ENCODE data around the gene LSAMP.

LSAMP gene

DNA sequence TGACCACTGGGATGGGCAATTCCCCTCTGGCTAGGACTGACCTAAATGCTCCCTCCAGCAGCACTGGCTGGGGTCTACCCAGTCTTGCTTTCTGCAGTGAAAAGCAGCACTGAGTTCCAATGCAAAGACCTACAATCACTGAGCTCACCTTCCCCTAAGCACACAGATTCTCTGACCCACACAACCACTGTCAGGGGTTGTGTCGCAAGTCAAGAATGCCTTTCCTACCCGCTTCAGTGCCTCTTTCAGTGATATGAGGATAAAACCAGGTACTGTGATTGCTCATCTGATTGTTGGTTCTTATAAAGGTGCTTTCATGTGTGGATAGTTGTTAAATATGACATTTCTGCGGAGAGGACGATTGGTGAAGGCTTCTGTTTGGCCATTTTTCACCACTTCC is 476.4 kb downstream of the LSAMP start:
- Mint-ChIP-seq H3K4me3 (no peak overlapping the region), H3K27ac (no peak overlapping the region), H3K36me3 (ENCODE audit: low read depth) (peaks cover 6% of the 10 kb centered on the region), H3K4me1 (no peaks in the 10 kb centered on the region), H3K9me3 (peaks cover 18% of the 10 kb centered on the region), H3K27me3 (ENCODE audit: low read depth, poor library complexity) (no peaks in the 10 kb centered on the region)
- DNase-seq: no peak
- TF ChIP-seq, protein P1, sequence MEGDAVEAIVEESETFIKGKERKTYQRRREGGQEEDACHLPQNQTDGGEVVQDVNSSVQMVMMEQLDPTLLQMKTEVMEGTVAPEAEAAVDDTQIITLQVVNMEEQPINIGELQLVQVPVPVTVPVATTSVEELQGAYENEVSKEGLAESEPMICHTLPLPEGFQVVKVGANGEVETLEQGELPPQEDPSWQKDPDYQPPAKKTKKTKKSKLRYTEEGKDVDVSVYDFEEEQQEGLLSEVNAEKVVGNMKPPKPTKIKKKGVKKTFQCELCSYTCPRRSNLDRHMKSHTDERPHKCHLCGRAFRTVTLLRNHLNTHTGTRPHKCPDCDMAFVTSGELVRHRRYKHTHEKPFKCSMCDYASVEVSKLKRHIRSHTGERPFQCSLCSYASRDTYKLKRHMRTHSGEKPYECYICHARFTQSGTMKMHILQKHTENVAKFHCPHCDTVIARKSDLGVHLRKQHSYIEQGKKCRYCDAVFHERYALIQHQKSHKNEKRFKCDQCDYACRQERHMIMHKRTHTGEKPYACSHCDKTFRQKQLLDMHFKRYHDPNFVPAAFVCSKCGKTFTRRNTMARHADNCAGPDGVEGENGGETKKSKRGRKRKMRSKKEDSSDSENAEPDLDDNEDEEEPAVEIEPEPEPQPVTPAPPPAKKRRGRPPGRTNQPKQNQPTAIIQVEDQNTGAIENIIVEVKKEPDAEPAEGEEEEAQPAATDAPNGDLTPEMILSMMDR (IDR thresholded peaks at IDR 0.05): no peak

DNA sequence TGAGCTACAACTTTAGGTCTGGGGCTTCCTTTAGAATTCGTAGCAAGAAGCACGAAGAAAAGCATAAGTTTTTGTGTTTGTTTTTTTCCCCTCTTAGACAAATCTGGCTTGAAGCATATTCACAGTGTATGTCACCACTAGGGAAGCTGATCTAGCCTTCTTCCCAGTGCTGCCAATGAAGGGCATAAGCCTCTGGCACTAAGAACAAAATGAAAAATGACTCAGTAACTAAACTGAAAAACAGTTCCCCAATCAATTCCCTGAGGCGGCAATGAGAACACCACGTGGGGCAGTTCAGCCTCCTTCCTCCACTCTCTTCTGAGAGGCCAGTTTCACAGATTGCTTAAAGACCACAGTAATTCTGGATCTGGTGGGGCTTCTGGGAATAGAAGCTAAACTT is 483.9 kb downstream of the LSAMP start:
- TF ChIP-seq, protein P1 (IDR thresholded peaks at IDR 0.05): no peak
- Mint-ChIP-seq H3K4me1 (peaks cover 40% of the 10 kb centered on the region), H3K27me3 (ENCODE audit: low read depth, poor library complexity) (peaks cover 3% of the 10 kb centered on the region), H3K36me3 (ENCODE audit: low read depth) (no peaks in the 10 kb centered on the region), H3K4me3 (peak overlapping the region; percentile 33), H3K27ac (peak overlapping the region; percentile 78), H3K9me3 (no peaks in the 10 kb centered on the region)
- DNase-seq: no peak

DNA sequence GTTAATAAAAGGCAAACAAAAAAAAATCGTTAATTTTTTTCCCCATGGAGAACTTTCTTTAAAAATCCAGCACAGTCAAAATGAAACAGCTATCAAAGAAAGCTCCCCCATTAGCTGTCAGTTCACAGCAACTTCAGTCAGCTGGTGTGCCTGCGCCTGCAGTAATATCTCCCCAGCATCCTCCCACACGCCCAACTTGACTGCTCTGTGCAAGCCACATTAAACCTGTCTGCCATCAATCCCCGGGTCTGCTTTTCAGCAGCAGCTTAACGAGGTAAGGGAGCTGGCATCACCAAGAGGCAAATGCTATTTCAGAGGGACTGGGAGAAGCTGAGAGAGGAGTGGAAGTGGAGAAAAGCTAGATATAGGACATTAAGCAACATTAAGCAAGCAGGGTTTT is 484.5 kb downstream of the LSAMP start:
- Mint-ChIP-seq H3K4me3 (peak overlapping the region; percentile 41), H3K4me1 (peaks cover 40% of the 10 kb centered on the region), H3K27me3 (ENCODE audit: low read depth, poor library complexity) (peaks cover 3% of the 10 kb centered on the region), H3K27ac (peak overlapping the region; percentile 78), H3K36me3 (ENCODE audit: low read depth) (no peaks in the 10 kb centered on the region), H3K9me3 (no peaks in the 10 kb centered on the region)
- TF ChIP-seq, protein P1 (IDR thresholded peaks at IDR 0.05): no peak
- DNase-seq: peak; percentile 53

DNA sequence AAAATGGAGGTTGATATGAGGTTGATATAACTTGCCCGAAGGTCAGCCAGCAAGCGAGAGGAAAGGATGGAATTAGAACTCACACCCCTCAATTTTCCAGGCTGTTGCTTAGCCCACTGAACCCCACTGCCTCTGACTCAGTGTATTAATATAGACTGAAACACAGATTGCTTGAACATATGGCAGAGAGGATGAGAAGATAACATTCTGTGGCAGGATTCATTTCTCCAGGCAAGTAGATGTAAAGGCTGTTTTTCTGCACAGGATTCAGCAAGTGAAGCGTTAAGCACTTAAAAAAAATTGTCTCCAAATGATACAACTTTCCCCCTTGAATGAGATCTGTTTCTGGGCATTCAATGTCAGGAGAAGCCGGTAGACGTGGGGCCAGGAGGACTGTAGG is 486.8 kb downstream of the LSAMP start:
- TF ChIP-seq, protein P1 (IDR thresholded peaks at IDR 0.05): no peak
- no peak overlapping the region for H3K4me3 Mint-ChIP-seq
- H3K27ac Mint-ChIP-seq: no peak overlapping the region
- H3K36me3 Mint-ChIP-seq (ENCODE audit: low read depth): no peaks in the 10 kb centered on the region
- peaks cover 40% of the 10 kb centered on the region for H3K4me1 Mint-ChIP-seq
- no peak for DNase-seq
- H3K27me3 Mint-ChIP-seq (ENCODE audit: low read depth, poor library complexity): peaks cover 6% of the 10 kb centered on the region
- no peaks in the 10 kb centered on the region for H3K9me3 Mint-ChIP-seq

DNA sequence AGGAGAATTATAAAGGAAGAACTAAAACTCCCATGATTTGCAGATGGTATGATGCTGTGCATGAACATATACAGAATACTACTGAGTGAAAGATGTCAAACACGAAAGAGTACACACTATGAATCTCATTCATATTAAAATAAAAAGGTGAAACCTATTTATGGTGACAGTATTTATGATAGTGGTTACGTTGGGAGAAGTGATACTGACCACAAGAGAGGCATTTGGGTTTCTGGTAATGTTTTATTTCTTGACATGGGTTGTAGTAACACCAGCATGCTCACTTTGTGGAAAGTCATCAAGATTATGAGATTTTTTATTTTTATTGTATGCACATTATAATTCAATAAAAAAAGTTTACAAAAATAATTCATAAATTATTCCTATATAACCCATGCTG is 498.0 kb downstream of the LSAMP start:
- no peak for DNase-seq
- H3K27ac Mint-ChIP-seq: no peak overlapping the region
- TF ChIP-seq, protein P1 (IDR thresholded peaks at IDR 0.05): no peak
- peaks cover 15% of the 10 kb centered on the region for H3K36me3 Mint-ChIP-seq (ENCODE audit: low read depth)
- H3K4me1 Mint-ChIP-seq: peaks cover 7% of the 10 kb centered on the region
- H3K9me3 Mint-ChIP-seq: peaks cover 25% of the 10 kb centered on the region
- no peaks in the 10 kb centered on the region for H3K27me3 Mint-ChIP-seq (ENCODE audit: low read depth, poor library complexity)
- no peak overlapping the region for H3K4me3 Mint-ChIP-seq

DNA sequence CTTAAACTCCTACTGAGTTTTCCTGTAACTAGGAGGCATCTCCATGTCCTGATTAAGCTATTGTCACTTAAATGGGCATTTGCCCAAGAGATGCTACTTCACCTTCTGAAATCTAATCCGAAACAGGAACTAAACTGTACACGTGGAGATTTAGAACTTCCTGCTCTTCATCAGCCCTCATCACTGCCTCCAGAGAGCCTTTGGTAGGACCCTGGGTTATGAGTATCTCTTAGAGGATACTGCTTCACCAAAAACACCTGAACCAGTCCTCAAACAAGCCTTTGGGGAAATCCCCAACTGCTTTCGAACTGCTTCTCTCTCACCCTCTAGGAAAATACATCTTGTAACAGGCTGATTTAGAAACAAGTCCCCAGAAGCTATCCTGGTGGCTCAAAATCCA is 501.7 kb downstream of the LSAMP start:
- Mint-ChIP-seq H3K27ac (peak overlapping the region; percentile 68), H3K36me3 (ENCODE audit: low read depth) (peaks cover 5% of the 10 kb centered on the region), H3K9me3 (peaks cover 7% of the 10 kb centered on the region), H3K27me3 (ENCODE audit: low read depth, poor library complexity) (no peaks in the 10 kb centered on the region), H3K4me1 (peaks cover 7% of the 10 kb centered on the region), H3K4me3 (no peak overlapping the region)
- TF ChIP-seq, protein P1 (IDR thresholded peaks at IDR 0.05): no peak
- no peak for DNase-seq
